HEK293 (cell line): ENCODE data around the gene TACC2.
A peak's percentile ranks its signal among the peaks of the same experiment; 100 is the strongest.

ENCODE experiments used
- CTCF ChIA-PET: fragments of 350-600 bp; formaldehyde crosslinking; extraction: SDS; loops from one replicate; lab custom pipeline; 2021; ENCODE audit warnings: antibody characterized with exemption; lab: Yijun Ruan, JAX
- POLR2A ChIA-PET: fragments of 300-600 bp; formaldehyde crosslinking; extraction: SDS; loops from one replicate; lab custom pipeline; 2020; ENCODE audit warnings: antibody characterized with exemption, inconsistent platforms; lab: Yijun Ruan, JAX
- H3K27ac ChIP-seq: fragments of 200-500 bp; sonication (Bioruptor generic); 2 replicates; pipeline ENCODE4 v1.5.1; 2014; ENCODE audit warnings: low read depth, low read length, control low read depth, inconsistent platforms; ENCODE audit errors: extremely low read depth
- H3K36me3 ChIP-seq, 2 experiments: fragments of 200-500 bp in 1 of 2; sonication (Bioruptor generic) in 1 of 2; 1 replicate in 1 of 2; 2 replicates in 1 of 2; pipeline ENCODE4 v1.5.1; 2014 to 2017; ENCODE audit warnings: inconsistent platforms in 2 of 2, low read length in 2 of 2; ENCODE audit not compliant: control insufficient read depth in 2 of 2, insufficient read depth in 1 of 2
- H3K4me1 ChIP-seq: fragments of 200-500 bp; sonication (Bioruptor generic); 2 replicates; pipeline ENCODE4 v1.5.1; 2014; ENCODE audit warnings: mild to moderate bottlenecking, low read length, inconsistent platforms; ENCODE audit not compliant: control insufficient read depth, insufficient read depth
- H3K4me3 ChIP-seq: 2 replicates; pipeline ENCODE4 v1.5.1; 2011; ENCODE audit warnings: low read depth, mild to moderate bottlenecking, control low read depth, low read length, moderate library complexity
- H3K9me3 ChIP-seq: fragments of 200-500 bp; sonication (Bioruptor generic); 2 replicates; pipeline ENCODE4 v1.5.1; 2014; ENCODE audit warnings: low read depth, low read length, inconsistent platforms; ENCODE audit not compliant: control insufficient read depth, insufficient read depth
- KLF7 ChIP-seq: fragments of 450-650 bp; formaldehyde crosslinking; IDR thresholded peaks from 2 replicates; pipeline ENCODE4 v1.5.1; 2016; ENCODE audit warnings: missing biosample characterization, missing genetic modification characterization, borderline replicate concordance
- PATZ1 ChIP-seq: fragments of 450-650 bp; formaldehyde crosslinking; IDR thresholded peaks from 2 replicates; pipeline ENCODE4 v1.5.1; 2016; ENCODE audit warnings: missing biosample characterization, missing genetic modification characterization
- PRDM10 ChIP-seq: fragments of 450-650 bp; formaldehyde crosslinking; IDR thresholded peaks from 2 replicates; pipeline ENCODE4 v1.5.1; 2016; ENCODE audit warnings: missing biosample characterization, missing genetic modification characterization
- PRDM6 ChIP-seq: fragments of 450-650 bp; formaldehyde crosslinking; IDR thresholded peaks from 2 replicates; pipeline ENCODE4 v1.5.1; 2017; ENCODE audit warnings: missing biosample characterization, missing genetic modification characterization
- SALL2 ChIP-seq: fragments of 450-650 bp; formaldehyde crosslinking; IDR thresholded peaks from 2 replicates; pipeline ENCODE4 v1.5.0; 2017; ENCODE audit warnings: missing biosample characterization, mild to moderate bottlenecking, missing genetic modification characterization, borderline replicate concordance
- SCRT2 ChIP-seq: fragments of 450-650 bp; formaldehyde crosslinking; IDR thresholded peaks from 2 replicates; pipeline ENCODE4 v1.5.1; 2016; ENCODE audit warnings: missing biosample characterization, missing genetic modification characterization
- ZBTB7A ChIP-seq: fragments of 450-650 bp; formaldehyde crosslinking; IDR thresholded peaks from 2 replicates; pipeline ENCODE4 v1.5.1; 2016; ENCODE audit warnings: low read depth, missing biosample characterization, missing genetic modification characterization
- ZFP3 ChIP-seq: fragments of 450-650 bp; formaldehyde crosslinking; IDR thresholded peaks from 2 replicates; pipeline ENCODE4 v1.5.1; 2016; ENCODE audit warnings: low read depth, missing biosample characterization, missing genetic modification characterization
- ZFP37 ChIP-seq: fragments of 450-650 bp; formaldehyde crosslinking; IDR thresholded peaks from 2 replicates; pipeline ENCODE4 v1.5.1; 2016; ENCODE audit warnings: missing biosample characterization, missing genetic modification characterization
- ZNF10 ChIP-seq: fragments of 450-650 bp; formaldehyde crosslinking; IDR thresholded peaks from 2 replicates; pipeline ENCODE4 v1.5.1; 2017; ENCODE audit warnings: missing biosample characterization, missing genetic modification characterization
- ZNF112 ChIP-seq: fragments of 450-650 bp; formaldehyde crosslinking; IDR thresholded peaks from 2 replicates; pipeline ENCODE4 v1.5.0; 2017; ENCODE audit warnings: missing biosample characterization, missing genetic modification characterization
- ZNF121 ChIP-seq: fragments of 450-650 bp; formaldehyde crosslinking; IDR thresholded peaks from 2 replicates; pipeline ENCODE4 v1.5.1; 2016; ENCODE audit warnings: missing biosample characterization, missing genetic modification characterization
- ZNF174 ChIP-seq: fragments of 450-650 bp; formaldehyde crosslinking; IDR thresholded peaks from 2 replicates; pipeline ENCODE4 v1.5.0; 2017; ENCODE audit warnings: missing biosample characterization, mild to moderate bottlenecking, missing genetic modification characterization
- ZNF302 ChIP-seq: fragments of 450-650 bp; formaldehyde crosslinking; IDR thresholded peaks from 2 replicates; pipeline ENCODE4 v1.5.1; 2016; ENCODE audit warnings: missing biosample characterization, missing genetic modification characterization, low read depth
- ZNF350 ChIP-seq: fragments of 450-650 bp; formaldehyde crosslinking; IDR thresholded peaks from 2 replicates; pipeline ENCODE4 v1.5.0; 2017; ENCODE audit warnings: missing biosample characterization, mild to moderate bottlenecking, missing genetic modification characterization
- ZNF513 ChIP-seq: fragments of 450-650 bp; IDR thresholded peaks from 2 replicates; pipeline ENCODE4 v1.5.1; 2018; ENCODE audit warnings: missing biosample characterization, missing genetic modification characterization
- ZNF664 ChIP-seq: fragments of 450-650 bp; formaldehyde crosslinking; IDR thresholded peaks from 2 replicates; pipeline ENCODE4 v1.5.1; 2016; ENCODE audit warnings: missing biosample characterization, missing genetic modification characterization
- ZNF768 ChIP-seq: fragments of 450-650 bp; formaldehyde crosslinking; IDR thresholded peaks from 2 replicates; pipeline ENCODE4 v1.5.1; 2018; ENCODE audit warnings: missing biosample characterization, mild to moderate bottlenecking, missing genetic modification characterization
- ZNF791 ChIP-seq: fragments of 450-650 bp; formaldehyde crosslinking; IDR thresholded peaks from 2 replicates; pipeline ENCODE4 v1.5.1; 2016; ENCODE audit warnings: missing biosample characterization, missing genetic modification characterization

The TACC2 gene

GRCh38 chr10:122253605-122254004 lies 264.6 kb downstream of the TACC2 start:
- Histone ChIP-seq H3K27ac (no peak overlapping the region), H3K4me3 (no peak overlapping the region), H3K9me3 (no peaks in the 10 kb centered on the region), H3K4me1 (no peaks in the 10 kb centered on the region), H3K36me3 (no peaks in the 10 kb centered on the region)
- ChIA-PET POLR2A (no interaction called here), CTCF (interaction anchor here (1.5 kb wide), 1 partner anchor 14 kb away, joined by 5 read pairs; no protein-coding TSS in a partner anchor)
- no peak for TF ChIP-seq PATZ1
- TF ChIP-seq ZNF768 (tag by site-specific recombination): peak; percentile 63; the same call in 1 of the 2 replicates
- TF ChIP-seq ZFP37 (tag by site-specific recombination): no peak

- no peaks in the 10 kb centered on the region for H3K36me3 ChIP-seq
- no peaks in the 10 kb centered on the region for H3K9me3 ChIP-seq
- ChIA-PET CTCF (interaction anchor here (5.6 kb wide), 1 partner anchor 13 kb away, joined by 36 read pairs; no protein-coding TSS in a partner anchor), POLR2A (no interaction called here)
- H3K4me1 ChIP-seq: no peaks in the 10 kb centered on the region
- TF ChIP-seq ZBTB7A (tag by site-specific recombination): no peak
- TF ChIP-seq ZFP37 (tag by site-specific recombination): no peak
- TF ChIP-seq ZNF350 (tag by site-specific recombination): no peak
- no peak for TF ChIP-seq SCRT2 (tag by site-specific recombination)
- TF ChIP-seq ZNF513 (tag by site-specific recombination): no peak
- TF ChIP-seq, all 188 proteins: peak for 0
- Histone ChIP-seq H3K4me3 (no peak overlapping the region), H3K27ac (no peak overlapping the region)
These were observed 265.9 kb downstream of the TACC2 start for GRCh38 chr10:122254831-122255230.

- ChIA-PET CTCF (interaction anchor here (0.5 to 5.6 kb wide), 4 partner anchors 9 to 60 kb away, joined by 3 to 36 read pairs (median 3); no protein-coding TSS in a partner anchor), POLR2A (no interaction called here)
- H3K36me3 ChIP-seq: no peaks in the 10 kb centered on the region
- no peak for TF ChIP-seq ZNF10 (tag by site-specific recombination)
- TF ChIP-seq ZNF112 (tag by site-specific recombination): no peak
- TF ChIP-seq KLF7 (tag by site-specific recombination): no peak
- no peak for TF ChIP-seq ZFP3 (tag by site-specific recombination)
- TF ChIP-seq ZNF791 (tag by site-specific recombination): no peak
- no peak for TF ChIP-seq ZNF302 (tag by site-specific recombination)
- TF ChIP-seq ZNF121 (tag by site-specific recombination): no peak
- no peak for TF ChIP-seq ZNF664 (tag by site-specific recombination)
- no peak for TF ChIP-seq PRDM10 (tag by site-specific recombination)
- TF ChIP-seq ZNF174 (tag by site-specific recombination): no peak
- TF ChIP-seq ZNF513 (tag by site-specific recombination): no peak
- TF ChIP-seq SALL2: no peak
- TF ChIP-seq PRDM6 (tag by site-specific recombination): no peak
These were observed 266.7 kb downstream of the TACC2 start for GRCh38 chr10:122255509-122256301.

More at GRCh38 chr10:122255509-122256301, 266.7 kb downstream of the TACC2 start:
- Histone ChIP-seq H3K4me1 (no peaks in the 10 kb centered on the region), H3K27ac (no peak overlapping the region), H3K9me3 (no peaks in the 10 kb centered on the region), H3K4me3 (no peak overlapping the region)
